ENCODE measurements around the gene UBQLN4. TPM values are rescaled to one million over a fixed set of nuclear protein-coding genes. Genes with fewer than 3 reads are reported as not detected.

UBQLN4 gene
- total RNA-seq, 3 donors from 2014 or later: 22.1 to 27.1 (median 23.3) TPM

GRCh38 chr1:156098784-156099183 lies 45.2 kb upstream of the UBQLN4 start:
- Histone ChIP-seq H3K27ac (peak overlapping the region; percentile 40 to 91), H3K4me3 (no peak overlapping the region), H3K36me3 (no peaks in the 10 kb centered on the region), H3K9me3 (no peaks in the 10 kb centered on the region), H3K27me3 (no peaks in the 10 kb centered on the region), H3K4me1 (peaks cover 18 to 29% of the 10 kb centered on the region in 2 donors)
- intact Hi-C loops (cut with DNase I; ENCODE audit: low total_unique reads): no loop called here
- no peak for TF ChIP-seq POLR2AphosphoS5 (IDR thresholded peaks at IDR 0.05)
- no peak for TF ChIP-seq CTCF (IDR thresholded peaks at IDR 0.05)
- TF ChIP-seq POLR2A (IDR thresholded peaks at IDR 0.05): no peak
- no peak for DNase-seq (ENCODE audit: low spot score in 2 of 2)

GRCh38 chr1:156097499-156098178 lies 44.0 kb upstream of the UBQLN4 start:
- DNase-seq (ENCODE audit: low spot score in 2 of 2): no peak
- intact Hi-C loops (cut with DNase I; ENCODE audit: low total_unique reads): loop anchor here (2.0 kb wide), 1 partner anchor 35 kb away; no protein-coding TSS in a partner anchor
- H3K4me3 ChIP-seq: no peak overlapping the region
- no peaks in the 10 kb centered on the region for H3K36me3 ChIP-seq
- no peak for TF ChIP-seq CTCF (IDR thresholded peaks at IDR 0.05)
- no peak for TF ChIP-seq POLR2A (IDR thresholded peaks at IDR 0.05)
- TF ChIP-seq POLR2AphosphoS5 (IDR thresholded peaks at IDR 0.05): no peak
- H3K27ac ChIP-seq: peak overlapping the region; percentile 91 to 92
- H3K4me1 ChIP-seq: peaks cover 12 to 18% of the 10 kb centered on the region in 2 donors
- H3K27me3 ChIP-seq: no peaks in the 10 kb centered on the region
- no peaks in the 10 kb centered on the region for H3K9me3 ChIP-seq

GRCh38 chr1:156096640-156097391 lies 43.2 kb upstream of the UBQLN4 start:
- Histone ChIP-seq H3K4me1 (peaks cover 4 to 13% of the 10 kb centered on the region in 2 donors), H3K27me3 (no peaks in the 10 kb centered on the region), H3K27ac (peak overlapping the region; percentile 91 to 92), H3K9me3 (no peaks in the 10 kb centered on the region), H3K36me3 (no peaks in the 10 kb centered on the region), H3K4me3 (peak overlapping the region in 1 of 3 donors; percentile 34)
- intact Hi-C loops (cut with DNase I; ENCODE audit: low total_unique reads): loop anchor here (2.0 kb wide), 1 partner anchor 36 kb away; no protein-coding TSS in a partner anchor
- TF ChIP-seq POLR2A (IDR thresholded peaks at IDR 0.05): no peak
- TF ChIP-seq CTCF (IDR thresholded peaks at IDR 0.05): peak; percentile 93 to 98 (median 98)
- TF ChIP-seq POLR2AphosphoS5 (IDR thresholded peaks at IDR 0.05): peak; percentile 63 to 74 (median 67)
- peak; percentile 89 to 94 for DNase-seq (ENCODE audit: low spot score in 2 of 2)

- H3K27ac ChIP-seq: peak overlapping the region; percentile 91 to 92
These were observed 42.4 kb upstream of the UBQLN4 start for GRCh38 chr1:156095906-156096508.

More at GRCh38 chr1:156095906-156096508, 42.4 kb upstream of the UBQLN4 start:
- Histone ChIP-seq H3K36me3 (no peaks in the 10 kb centered on the region), H3K27me3 (no peaks in the 10 kb centered on the region), H3K9me3 (no peaks in the 10 kb centered on the region), H3K4me3 (no peak overlapping the region), H3K4me1 (peaks cover 4 to 13% of the 10 kb centered on the region in 2 donors)
- intact Hi-C loops (cut with DNase I; ENCODE audit: low total_unique reads): loop anchor here (2.0 kb wide), 1 partner anchor 37 kb away; no protein-coding TSS in a partner anchor
- TF ChIP-seq POLR2A (IDR thresholded peaks at IDR 0.05) (no peak), CTCF (IDR thresholded peaks at IDR 0.05) (no peak), POLR2AphosphoS5 (IDR thresholded peaks at IDR 0.05) (no peak)
- DNase-seq (ENCODE audit: low spot score in 2 of 2): no peak

All from breast epithelium (tissue), 4 donors.